GM19468 (cell line): Measurements from ENCODE around the gene CTTNBP2.

Experiments used
- ATAC-seq: cut with Tn5 transposase; IDR thresholded peaks from one replicate; pipeline ENCODE4 v1.9.1; 2021; ENCODE audit warnings: mild to moderate bottlenecking, moderate library complexity, moderate number of reproducible peaks; ENCODE audit not compliant: unreplicated experiment; ENCODE audit errors: extremely low read depth

The CTTNBP2 gene

GRCh38 chr7:117793976-117794375 is 79.3 kb downstream of the CTTNBP2 start:
- no peak for ATAC-seq

GRCh38 chr7:117793521-117793920 is 79.7 kb downstream of the CTTNBP2 start:
- no peak for ATAC-seq

GRCh38 chr7:117791877-117792780 is 81.1 kb downstream of the CTTNBP2 start:
- ATAC-seq: peak; percentile 50

GRCh38 chr7:117790731-117791130 is 82.5 kb downstream of the CTTNBP2 start:
- no peak for ATAC-seq

- no peak for ATAC-seq
Observed at GRCh38 chr7:117790251-117790650, 83.0 kb downstream of the CTTNBP2 start.

GRCh38 chr7:117785431-117785830 is 87.8 kb downstream of the CTTNBP2 start:
- ATAC-seq: no peak

GRCh38 chr7:117784315-117784714 is 88.9 kb downstream of the CTTNBP2 start:
- ATAC-seq: no peak

- no peak for ATAC-seq
Observed at GRCh38 chr7:117782761-117783160, 90.5 kb downstream of the CTTNBP2 start.

- no peak for ATAC-seq
Observed at GRCh38 chr7:117781707-117782106, 91.5 kb downstream of the CTTNBP2 start.

- ATAC-seq: peak; percentile 55
Observed at GRCh38 chr7:117780832-117781231, 92.4 kb downstream of the CTTNBP2 start.

- no peak for ATAC-seq
Observed at GRCh38 chr7:117777335-117778142, 95.7 kb downstream of the CTTNBP2 start.

- no peak for ATAC-seq
Observed at GRCh38 chr7:117776224-117776623, 97.0 kb downstream of the CTTNBP2 start.

- ATAC-seq: no peak
Observed at GRCh38 chr7:117775801-117776200, 97.4 kb downstream of the CTTNBP2 start.

GRCh38 chr7:117774943-117775342 is 98.3 kb downstream of the CTTNBP2 start:
- ATAC-seq: no peak

- ATAC-seq: no peak
Observed at GRCh38 chr7:117772421-117772820, 100.8 kb downstream of the CTTNBP2 start.

- no peak for ATAC-seq
Observed at GRCh38 chr7:117771756-117772155, 101.5 kb downstream of the CTTNBP2 start.

- no peak for ATAC-seq
Observed at GRCh38 chr7:117769085-117769484, 104.2 kb downstream of the CTTNBP2 start.

- ATAC-seq: no peak
Observed at GRCh38 chr7:117767951-117768350, 105.3 kb downstream of the CTTNBP2 start.

- ATAC-seq: no peak
Observed at GRCh38 chr7:117766913-117767312, 106.3 kb downstream of the CTTNBP2 start.

- no peak for ATAC-seq
Observed at GRCh38 chr7:117764031-117764430, 109.2 kb downstream of the CTTNBP2 start.

- no peak for ATAC-seq
Observed at GRCh38 chr7:117762055-117762454, 111.2 kb downstream of the CTTNBP2 start.
